Panc1 (cell line): ENCODE results near the gene ALPP. TPM values are rescaled to one million over a fixed set of nuclear protein-coding genes. Genes with fewer than 3 reads are reported as not detected.

Experiments used
- ATAC-seq: fragments of 200-7000 bp; cut with Tn5 transposase; 2 replicates; pipeline ENCODE4 v1.9.1; 2020; ENCODE audit warnings: mild to moderate bottlenecking, moderate library complexity
- BruUV-seq: library from RNA; stranded (reverse); fragments of 400-500 nt; replicated peaks from 2 replicates; lab custom pipeline; 2021; lab: Mats Ljungman, UMichigan
- CTCF ChIA-PET: fragments of 300-600 bp; sonication (Branson Sonifier 250); formaldehyde crosslinking; loops from one replicate; lab custom pipeline; 2022; ENCODE audit warnings: antibody characterized with exemption; lab: Charles Lee
- POLR2A ChIA-PET: fragments of 300-600 bp; sonication (Branson Sonifier 250); formaldehyde crosslinking; loops from one replicate; lab custom pipeline; 2022; ENCODE audit warnings: antibody characterized with exemption; lab: Charles Lee
- DNase-seq: peaks from one replicate; pipeline ENCODE4 v3.0.0-alpha.2; 2010; ENCODE audit warnings: low read depth, low spot score
- H3K27ac ChIP-seq: 2 replicates; pipeline ENCODE4 v1.5.1; 2011; ENCODE audit warnings: mild to moderate bottlenecking, low read length, inconsistent platforms
- H3K27me3 ChIP-seq: fragments of 200-500 bp; sonication (Bioruptor generic); 2 replicates; pipeline ENCODE4 v1.6.0; 2014; ENCODE audit warnings: low read length, inconsistent platforms; ENCODE audit not compliant: control insufficient read depth, insufficient read depth
- H3K36me3 ChIP-seq: fragments of 200-500 bp; sonication (Bioruptor generic); 2 replicates; pipeline ENCODE4 v1.5.1; 2014; ENCODE audit warnings: inconsistent platforms, mild to moderate bottlenecking, low read length, moderate library complexity; ENCODE audit not compliant: control insufficient read depth, insufficient read depth
- H3K4me1 ChIP-seq: 2 replicates; pipeline ENCODE4 v1.5.1; 2011; ENCODE audit warnings: inconsistent platforms, mild to moderate bottlenecking, low read length, moderate library complexity; ENCODE audit not compliant: control insufficient read depth, insufficient read depth
- H3K4me3 ChIP-seq, 2 experiments: 2 replicates each; pipeline ENCODE4 v1.5.1; 2011 to 2012; ENCODE audit warnings: low read depth in 2 of 2, low read length in 2 of 2, mild to moderate bottlenecking in 2 of 2, inconsistent platforms in 1 of 2, moderate library complexity in 1 of 2
- H3K9me3 ChIP-seq: fragments of 200-500 bp; sonication (Bioruptor generic); 2 replicates; pipeline ENCODE4 v1.5.1; 2014; ENCODE audit warnings: low read depth, mild to moderate bottlenecking, inconsistent platforms, low read length, moderate library complexity; ENCODE audit not compliant: control insufficient read depth, insufficient read depth
- POLR2AphosphoS5 ChIP-seq: IDR thresholded peaks from 2 replicates; pipeline ENCODE4 v1.6.1; 2012; ENCODE audit warnings: mild to moderate bottlenecking, low read depth, low read length, moderate library complexity
- SIN3A ChIP-seq: IDR thresholded peaks from 2 replicates; pipeline ENCODE4 v1.6.1; 2012; ENCODE audit warnings: low read depth, mild to moderate bottlenecking, low read length, moderate library complexity, borderline replicate concordance; ENCODE audit not compliant: insufficient read depth
- TCF7L2 ChIP-seq: IDR thresholded peaks from 2 replicates; pipeline ENCODE4 v1.6.1; 2011; ENCODE audit warnings: mild to moderate bottlenecking, low read depth, low read length, inconsistent platforms
- in situ Hi-C: cut with HindIII; loops from 2 replicates; pipeline ENCODE4 v1.10.0; 2016; ENCODE audit warnings: low sequenced_read_pairs, low pct_unique_long_range_greater_than_20kb
- intact Hi-C: fragments of 100-400 bp; cut with micrococcal nuclease; formaldehyde crosslinking; loops from one replicate; pipeline ENCODE4 v1.10.0; 2022; ENCODE audit not compliant: unreplicated experiment
- total RNA-seq: library from RNA; stranded (reverse); gene quantifications from one replicate; pipeline ENCODE4 v1.2.1, GENCODE V29; 2021; ENCODE audit not compliant: unreplicated experiment
- TF ChIP-seq, protein P1 (sequence below): fragments of 450-650 bp; IDR thresholded peaks from 2 replicates; pipeline ENCODE4 v1.5.1; 2017; ENCODE audit warnings: mild to moderate bottlenecking
- TF ChIP-seq, protein P2 (sequence below), 2 experiments: IDR thresholded peaks; 2 replicates each; pipeline ENCODE4 v1.6.1; 2011 to 2012; ENCODE audit warnings: low read depth in 2 of 2, control low read depth in 1 of 2, low read length in 1 of 2, mild to moderate bottlenecking in 1 of 2, moderate library complexity in 1 of 2; ENCODE audit not compliant: insufficient read depth in 1 of 2

The ALPP gene
- total RNA-seq, 1 experiment from 2014 or later, result 7.3 TPM

DNA sequence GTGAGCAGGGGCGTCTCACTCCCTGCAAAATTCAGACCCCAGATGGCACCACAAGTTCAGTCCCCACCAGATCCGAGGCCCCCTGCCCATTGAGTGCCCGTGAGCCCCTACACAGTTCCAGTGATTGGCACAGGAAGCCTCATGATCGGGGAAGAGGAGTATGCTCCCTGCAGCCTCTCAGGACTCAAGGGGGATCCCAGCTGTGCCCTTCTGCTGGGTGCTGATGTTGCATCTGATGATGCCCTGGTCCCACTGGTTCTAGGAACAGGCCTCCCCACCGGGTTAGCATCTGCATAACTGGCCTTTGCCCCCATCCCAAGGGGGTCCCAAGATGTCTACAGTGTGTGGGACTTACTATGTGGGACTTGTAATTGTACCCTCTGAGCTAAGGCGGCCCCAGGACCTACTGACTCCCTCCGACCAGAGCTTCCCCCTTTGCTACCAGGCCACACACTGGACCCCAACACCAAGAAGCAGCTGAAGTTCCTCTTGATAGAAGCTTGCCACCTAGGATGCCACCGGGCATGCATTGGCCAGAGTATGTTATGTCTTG lies 36.7 kb downstream of the ALPP start:
- ATAC-seq (no peak), DNase-seq (no peak)
- intact Hi-C loops, result no loop called here
- TF ChIP-seq, protein P1, sequence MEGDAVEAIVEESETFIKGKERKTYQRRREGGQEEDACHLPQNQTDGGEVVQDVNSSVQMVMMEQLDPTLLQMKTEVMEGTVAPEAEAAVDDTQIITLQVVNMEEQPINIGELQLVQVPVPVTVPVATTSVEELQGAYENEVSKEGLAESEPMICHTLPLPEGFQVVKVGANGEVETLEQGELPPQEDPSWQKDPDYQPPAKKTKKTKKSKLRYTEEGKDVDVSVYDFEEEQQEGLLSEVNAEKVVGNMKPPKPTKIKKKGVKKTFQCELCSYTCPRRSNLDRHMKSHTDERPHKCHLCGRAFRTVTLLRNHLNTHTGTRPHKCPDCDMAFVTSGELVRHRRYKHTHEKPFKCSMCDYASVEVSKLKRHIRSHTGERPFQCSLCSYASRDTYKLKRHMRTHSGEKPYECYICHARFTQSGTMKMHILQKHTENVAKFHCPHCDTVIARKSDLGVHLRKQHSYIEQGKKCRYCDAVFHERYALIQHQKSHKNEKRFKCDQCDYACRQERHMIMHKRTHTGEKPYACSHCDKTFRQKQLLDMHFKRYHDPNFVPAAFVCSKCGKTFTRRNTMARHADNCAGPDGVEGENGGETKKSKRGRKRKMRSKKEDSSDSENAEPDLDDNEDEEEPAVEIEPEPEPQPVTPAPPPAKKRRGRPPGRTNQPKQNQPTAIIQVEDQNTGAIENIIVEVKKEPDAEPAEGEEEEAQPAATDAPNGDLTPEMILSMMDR, result no peak
- TF ChIP-seq POLR2AphosphoS5 (no peak), TCF7L2 (no peak), SIN3A (no peak)
- TF ChIP-seq, protein P2, sequence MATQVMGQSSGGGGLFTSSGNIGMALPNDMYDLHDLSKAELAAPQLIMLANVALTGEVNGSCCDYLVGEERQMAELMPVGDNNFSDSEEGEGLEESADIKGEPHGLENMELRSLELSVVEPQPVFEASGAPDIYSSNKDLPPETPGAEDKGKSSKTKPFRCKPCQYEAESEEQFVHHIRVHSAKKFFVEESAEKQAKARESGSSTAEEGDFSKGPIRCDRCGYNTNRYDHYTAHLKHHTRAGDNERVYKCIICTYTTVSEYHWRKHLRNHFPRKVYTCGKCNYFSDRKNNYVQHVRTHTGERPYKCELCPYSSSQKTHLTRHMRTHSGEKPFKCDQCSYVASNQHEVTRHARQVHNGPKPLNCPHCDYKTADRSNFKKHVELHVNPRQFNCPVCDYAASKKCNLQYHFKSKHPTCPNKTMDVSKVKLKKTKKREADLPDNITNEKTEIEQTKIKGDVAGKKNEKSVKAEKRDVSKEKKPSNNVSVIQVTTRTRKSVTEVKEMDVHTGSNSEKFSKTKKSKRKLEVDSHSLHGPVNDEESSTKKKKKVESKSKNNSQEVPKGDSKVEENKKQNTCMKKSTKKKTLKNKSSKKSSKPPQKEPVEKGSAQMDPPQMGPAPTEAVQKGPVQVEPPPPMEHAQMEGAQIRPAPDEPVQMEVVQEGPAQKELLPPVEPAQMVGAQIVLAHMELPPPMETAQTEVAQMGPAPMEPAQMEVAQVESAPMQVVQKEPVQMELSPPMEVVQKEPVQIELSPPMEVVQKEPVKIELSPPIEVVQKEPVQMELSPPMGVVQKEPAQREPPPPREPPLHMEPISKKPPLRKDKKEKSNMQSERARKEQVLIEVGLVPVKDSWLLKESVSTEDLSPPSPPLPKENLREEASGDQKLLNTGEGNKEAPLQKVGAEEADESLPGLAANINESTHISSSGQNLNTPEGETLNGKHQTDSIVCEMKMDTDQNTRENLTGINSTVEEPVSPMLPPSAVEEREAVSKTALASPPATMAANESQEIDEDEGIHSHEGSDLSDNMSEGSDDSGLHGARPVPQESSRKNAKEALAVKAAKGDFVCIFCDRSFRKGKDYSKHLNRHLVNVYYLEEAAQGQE (IDR thresholded peaks at IDR 0.05; ENCODE audit: insufficient read depth in 1 of 2, low read depth in 2 of 2, low read length in 1 of 2), result no peak
- ChIA-PET CTCF (no interaction called here), POLR2A (no interaction called here)
- H3K4me3 ChIP-seq, result no peak overlapping the region
- no TSS peak for BruUV-seq
- in situ Hi-C loops, result no loop called here
- peaks cover 5% of the 10 kb centered on the region for H3K4me1 ChIP-seq
- H3K27me3 ChIP-seq, result 0 out of 2 replicates have a peak, but pooled peaks cover 3% of the 10 kb centered on the region
- no peaks in the 10 kb centered on the region for H3K9me3 ChIP-seq
- no peaks in the 10 kb centered on the region for H3K36me3 ChIP-seq
- no peak overlapping the region for H3K27ac ChIP-seq

DNA sequence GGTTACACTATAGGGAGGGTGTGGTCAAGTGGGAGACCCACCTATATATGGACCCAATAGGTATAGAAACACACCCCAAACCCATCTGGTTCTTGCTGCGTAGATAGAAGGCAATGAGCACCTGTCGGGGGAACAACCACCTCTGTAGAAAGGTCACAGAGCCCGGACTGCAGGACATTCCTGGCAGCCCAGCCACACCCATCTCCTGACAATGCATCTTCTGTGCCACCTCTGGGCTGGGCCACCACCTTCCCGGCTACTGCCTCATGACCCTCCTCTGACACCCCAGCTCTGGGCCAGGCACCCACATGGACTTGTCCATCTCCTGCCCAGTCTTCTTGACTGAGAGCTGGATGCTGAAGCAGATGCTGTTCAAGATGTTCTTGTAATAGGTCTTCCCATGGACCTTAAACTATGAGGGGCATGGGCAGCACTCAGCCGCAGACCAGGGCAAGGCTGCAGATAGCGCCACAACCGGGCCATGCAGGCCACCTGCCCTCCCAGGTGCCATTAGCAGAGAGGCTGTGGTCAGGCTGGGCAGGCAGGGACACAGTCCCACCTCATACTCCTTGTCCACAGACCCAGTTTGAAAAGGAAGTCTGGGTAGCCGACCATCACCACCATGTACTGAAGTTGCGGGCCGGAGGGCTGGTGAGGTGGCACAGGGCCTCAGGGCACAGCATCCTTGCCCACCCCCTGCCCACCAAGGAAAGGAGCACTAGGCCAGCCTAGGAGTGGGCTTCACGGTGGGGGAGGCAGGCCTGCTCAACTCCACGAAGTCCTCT lies 37.4 kb downstream of the ALPP start:
- ATAC-seq (no peak), DNase-seq (no peak)
- ChIA-PET CTCF (no interaction called here), POLR2A (no interaction called here)
- BruUV-seq, result no TSS peak
- Histone ChIP-seq H3K27ac (no peak overlapping the region), H3K4me1 (peaks cover 5% of the 10 kb centered on the region), H3K36me3 (no peaks in the 10 kb centered on the region), H3K4me3 (no peak overlapping the region), H3K27me3 (peaks cover 3% of the 10 kb centered on the region; the same call in 1 of the 2 replicates), H3K9me3 (no peaks in the 10 kb centered on the region)
- no peak for TF ChIP-seq SIN3A
- TF ChIP-seq, protein P2 (IDR thresholded peaks at IDR 0.05; ENCODE audit: insufficient read depth in 1 of 2, low read depth in 2 of 2, low read length in 1 of 2), result no peak
- TF ChIP-seq TCF7L2, result no peak
- TF ChIP-seq, protein P1, result no peak
- TF ChIP-seq POLR2AphosphoS5, result no peak
- intact Hi-C loops, result no loop called here
- in situ Hi-C loops, result no loop called here
